Muscle layer of colon (tissue), 2 donors: ENCODE data around the gene ZG16B.
A peak's percentile ranks its signal among the peaks of the same experiment; 100 is the strongest.

Experiments used
- H3K27ac ChIP-seq: one replicate; pipeline ENCODE4 v1.7.0; 2013; ENCODE audit warnings: low read depth, mild to moderate bottlenecking, low read length, moderate library complexity
- H3K27me3 ChIP-seq, 2 donors: one replicate each; pipeline ENCODE4 v1.7.0; 2013; ENCODE audit warnings: low read length in 2 of 2, mild to moderate bottlenecking in 2 of 2; ENCODE audit not compliant: insufficient read depth in 2 of 2, control insufficient read depth in 1 of 2
- H3K36me3 ChIP-seq: one replicate; pipeline ENCODE4 v1.7.0; 2013; ENCODE audit warnings: mild to moderate bottlenecking, low read length; ENCODE audit not compliant: insufficient read depth
- H3K4me1 ChIP-seq: one replicate; pipeline ENCODE4 v1.7.0; 2013; ENCODE audit warnings: mild to moderate bottlenecking, low read length; ENCODE audit not compliant: insufficient read depth
- H3K4me3 ChIP-seq, 2 donors: one replicate each; pipeline ENCODE4 v1.7.0; 2013; ENCODE audit warnings: low read length in 2 of 2, low read depth in 1 of 2, mild to moderate bottlenecking in 1 of 2, moderate library complexity in 1 of 2
- H3K9ac ChIP-seq: one replicate; pipeline ENCODE4 v1.7.0; 2013; ENCODE audit warnings: low read length
- H3K9me3 ChIP-seq: one replicate; pipeline ENCODE4 v1.7.0; 2013; ENCODE audit warnings: mild to moderate bottlenecking, low read length
- donor health status: abdominal sarcoma.
- donor health status: Adenocarcinoma of cecum.

The ZG16B gene

DNA sequence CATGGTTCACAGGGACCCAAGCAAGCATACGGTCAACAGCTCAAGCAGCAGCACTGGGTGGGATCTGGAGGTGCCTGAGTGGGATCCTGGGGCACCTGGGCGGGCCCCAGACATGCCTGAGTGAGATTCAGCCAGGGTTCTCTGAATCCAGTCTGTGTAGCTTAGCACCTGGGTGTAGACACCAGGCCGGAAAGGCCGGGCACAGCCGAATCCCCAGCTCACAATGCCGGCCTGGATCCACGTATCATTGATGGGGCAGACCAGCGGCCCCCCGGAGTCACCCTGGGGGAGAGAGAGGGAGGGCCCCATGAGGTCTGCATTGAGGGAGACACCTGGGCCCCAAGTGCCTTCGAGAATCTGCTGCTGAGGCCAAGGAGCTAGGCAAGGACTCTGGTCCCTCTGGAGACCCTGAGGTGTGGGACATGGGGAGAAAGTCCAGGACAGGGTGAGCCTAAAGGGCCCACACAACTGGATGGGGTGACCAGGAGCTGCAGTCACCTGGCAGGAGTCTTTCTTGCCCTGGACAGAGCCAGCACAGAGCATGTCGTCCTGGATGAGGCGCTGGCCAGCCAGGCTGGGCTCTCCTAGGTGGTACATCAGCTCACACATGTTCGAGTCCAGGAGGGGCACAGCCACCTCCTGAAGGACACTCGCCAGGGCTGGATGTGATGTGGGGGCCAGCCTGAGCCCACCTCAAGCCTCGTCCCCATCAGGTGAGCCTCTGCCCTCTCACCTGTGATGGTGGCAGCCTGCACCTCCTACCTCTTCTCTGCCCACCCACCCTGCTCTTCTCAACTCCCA is 9.7 kb downstream of the ZG16B start:
- Histone ChIP-seq H3K9ac (no peak overlapping the region), H3K4me3 (no peak overlapping the region), H3K27me3 (peaks cover 7 to 31% of the 10 kb centered on the region in 2 donors), H3K9me3 (no peaks in the 10 kb centered on the region), H3K27ac (no peak overlapping the region), H3K36me3 (no peaks in the 10 kb centered on the region), H3K4me1 (no peaks in the 10 kb centered on the region)

GRCh38 chr16:2840914-2841313 is 10.8 kb downstream of the ZG16B start:
- H3K27ac ChIP-seq: no peak overlapping the region
- no peak overlapping the region for H3K4me3 ChIP-seq
- H3K4me1 ChIP-seq: no peaks in the 10 kb centered on the region
- H3K9me3 ChIP-seq: no peaks in the 10 kb centered on the region
- no peaks in the 10 kb centered on the region for H3K36me3 ChIP-seq
- peaks cover 7 to 31% of the 10 kb centered on the region in 2 donors for H3K27me3 ChIP-seq
- no peak overlapping the region for H3K9ac ChIP-seq

DNA sequence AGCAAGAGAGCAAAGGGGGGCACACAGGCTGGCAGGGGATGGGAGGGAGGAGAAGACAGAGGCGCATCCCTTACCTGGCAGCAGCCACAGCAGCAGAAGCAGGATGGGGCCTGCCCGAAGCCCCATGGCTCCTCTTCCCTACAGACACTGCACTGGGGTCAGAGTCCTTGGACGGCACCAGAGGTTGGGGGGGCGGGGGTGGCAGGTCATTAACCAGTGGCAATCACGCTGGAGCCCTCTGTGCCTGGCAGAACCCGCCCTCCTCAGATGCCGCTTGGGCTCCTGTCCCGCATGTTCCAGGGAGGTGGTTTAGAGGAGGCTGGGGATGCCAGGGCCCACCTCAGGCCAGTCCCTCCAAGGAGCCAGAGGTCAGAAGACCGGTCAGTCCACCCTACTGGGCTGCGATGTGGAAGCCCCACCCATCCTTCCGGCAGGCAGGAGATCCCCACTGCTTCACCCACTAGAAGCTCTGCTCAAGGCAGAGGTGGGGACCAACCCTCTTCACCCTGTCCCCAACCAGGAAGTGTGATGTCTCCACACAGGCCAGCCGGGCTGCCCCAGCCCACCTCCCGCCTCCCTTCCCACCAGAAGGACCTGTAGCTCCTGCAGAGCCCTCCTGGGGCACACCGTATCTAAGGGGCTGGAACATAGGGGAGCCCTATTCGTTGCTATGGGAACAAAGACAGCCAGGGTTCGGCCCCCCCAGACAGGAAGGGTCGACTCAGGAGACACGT is 11.7 kb downstream of the ZG16B start:
- Histone ChIP-seq H3K4me3 (peak overlapping the region in 1 of 2 donors; percentile 35), H3K9me3 (no peaks in the 10 kb centered on the region), H3K9ac (no peak overlapping the region), H3K36me3 (no peaks in the 10 kb centered on the region), H3K4me1 (no peaks in the 10 kb centered on the region), H3K27me3 (peaks cover 7 to 23% of the 10 kb centered on the region in 2 donors), H3K27ac (no peak overlapping the region)

DNA sequence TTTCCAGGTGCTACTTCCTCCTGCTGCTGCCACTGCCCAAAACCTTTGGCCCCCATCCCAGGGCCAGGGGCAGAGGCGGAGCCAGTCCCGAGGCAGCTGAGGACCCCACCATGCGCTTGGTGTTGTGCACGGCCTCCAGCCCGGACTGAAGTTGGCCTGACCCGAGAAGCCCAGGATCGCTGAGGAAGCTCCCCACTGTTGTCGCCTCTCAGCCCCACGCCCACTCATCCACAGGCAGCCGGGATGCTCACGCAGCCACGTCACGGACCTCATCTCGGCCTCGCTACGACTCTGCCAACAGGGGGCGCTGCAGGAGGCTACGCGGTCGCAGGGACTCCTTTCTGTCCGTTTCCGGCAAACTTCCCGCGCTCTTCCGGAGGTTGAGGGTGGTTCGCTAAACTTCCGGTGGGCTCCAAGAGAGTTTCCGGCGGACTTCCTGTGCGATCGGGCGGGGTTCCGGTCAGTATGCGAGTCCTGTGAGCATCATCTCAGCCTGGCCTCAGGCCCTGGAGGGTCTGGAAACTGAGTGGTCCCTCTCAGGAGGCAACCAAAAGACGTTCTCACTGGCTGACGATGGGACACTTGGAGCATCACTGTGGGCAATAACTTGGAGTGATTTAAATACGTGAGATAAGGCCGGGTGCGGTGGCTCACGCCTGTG is 12.4 kb downstream of the ZG16B start:
- no peak overlapping the region for H3K9ac ChIP-seq

GRCh38 chr16:2843526-2843925 is 13.4 kb downstream of the ZG16B start:
- H3K9me3 ChIP-seq: no peaks in the 10 kb centered on the region
- peaks cover 0 to 18% of the 10 kb centered on the region in 2 donors for H3K27me3 ChIP-seq
- H3K27ac ChIP-seq: no peak overlapping the region
- no peaks in the 10 kb centered on the region for H3K4me1 ChIP-seq
- no peaks in the 10 kb centered on the region for H3K36me3 ChIP-seq
- no peak overlapping the region for H3K9ac ChIP-seq
- no peak overlapping the region for H3K4me3 ChIP-seq

More for the DNA sequence above, 12.4 kb downstream of the ZG16B start:
- Histone ChIP-seq H3K4me3 (peak overlapping the region; percentile 12 to 35), H3K36me3 (no peaks in the 10 kb centered on the region), H3K27ac (no peak overlapping the region), H3K9me3 (no peaks in the 10 kb centered on the region), H3K27me3 (peaks cover 3 to 22% of the 10 kb centered on the region in 2 donors), H3K4me1 (no peaks in the 10 kb centered on the region)

DNA sequence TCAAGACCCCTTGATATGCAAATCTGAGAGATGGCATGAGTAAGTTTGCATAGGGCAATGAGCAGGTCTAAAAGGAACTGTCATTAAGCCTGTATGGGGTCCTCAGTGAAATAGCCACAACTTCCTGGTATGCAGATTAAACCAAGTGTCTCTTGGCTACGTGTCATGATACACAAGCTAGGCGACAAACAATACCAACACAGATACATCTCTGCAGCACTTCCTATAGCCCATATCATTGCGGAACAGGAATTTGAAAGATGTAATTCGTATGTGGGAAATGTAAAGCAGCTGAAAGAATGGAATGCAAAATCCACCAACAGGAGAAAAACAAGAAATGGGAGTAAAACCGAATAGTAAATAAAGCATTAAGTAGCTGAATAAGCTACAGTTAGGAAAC is 15.0 kb downstream of the ZG16B start:
- no peak overlapping the region for H3K27ac ChIP-seq
- no peak overlapping the region for H3K4me3 ChIP-seq

DNA sequence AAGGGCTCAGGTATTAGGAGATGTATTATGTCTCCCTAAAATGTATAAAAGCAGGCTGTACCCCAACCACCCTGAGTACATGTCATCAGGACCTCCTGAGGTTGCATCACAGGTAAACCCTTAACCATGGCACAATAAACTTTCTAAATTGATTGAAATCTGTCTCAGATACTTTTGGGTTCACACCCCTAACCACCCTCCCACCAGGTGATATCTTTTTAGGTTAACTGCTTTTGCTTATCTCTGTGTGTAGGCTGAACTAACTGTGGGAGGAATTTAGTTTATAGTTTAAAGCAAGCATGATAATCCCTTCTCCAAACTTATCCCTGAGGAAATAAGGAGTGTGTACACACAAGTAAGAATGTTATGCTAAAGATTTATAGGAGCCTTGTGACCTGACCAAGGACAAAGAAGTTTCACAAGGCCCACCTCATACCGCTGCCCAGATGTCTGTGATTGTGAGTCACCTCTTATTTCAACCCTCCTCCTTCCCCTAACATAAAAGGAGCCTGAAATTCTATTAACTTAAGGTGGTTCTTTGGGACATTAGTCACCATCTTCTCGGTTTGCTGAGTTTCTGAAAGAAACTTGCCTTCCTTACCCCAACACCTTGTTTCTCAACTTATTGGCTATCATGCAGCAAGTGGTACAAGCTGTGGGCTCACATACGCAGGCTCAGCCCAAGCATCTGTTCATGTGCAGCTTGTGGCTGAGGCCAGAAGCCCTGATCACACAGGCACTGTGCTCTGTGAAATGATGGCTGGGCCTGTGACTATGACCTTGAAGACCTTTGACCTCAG is 16.6 kb downstream of the ZG16B start:
- Histone ChIP-seq H3K4me3 (no peak overlapping the region), H3K9me3 (no peaks in the 10 kb centered on the region), H3K4me1 (no peaks in the 10 kb centered on the region), H3K36me3 (no peaks in the 10 kb centered on the region), H3K27ac (no peak overlapping the region), H3K27me3 (peaks cover 0 to 15% of the 10 kb centered on the region in 2 donors), H3K9ac (no peak overlapping the region)

More for the DNA sequence above, 15.0 kb downstream of the ZG16B start:
- Histone ChIP-seq H3K9ac (no peak overlapping the region), H3K4me1 (no peaks in the 10 kb centered on the region), H3K9me3 (no peaks in the 10 kb centered on the region), H3K36me3 (no peaks in the 10 kb centered on the region), H3K27me3 (peaks cover 0 to 10% of the 10 kb centered on the region in 2 donors)

- no peak overlapping the region for H3K27ac ChIP-seq
- no peaks in the 10 kb centered on the region for H3K9me3 ChIP-seq
- peaks cover 0 to 34% of the 10 kb centered on the region in 2 donors for H3K27me3 ChIP-seq
- H3K4me3 ChIP-seq: no peak overlapping the region
- H3K36me3 ChIP-seq: no peaks in the 10 kb centered on the region
- H3K4me1 ChIP-seq: no peaks in the 10 kb centered on the region
- no peak overlapping the region for H3K9ac ChIP-seq
Measured at GRCh38 chr16:2848933-2849725, 19.0 kb downstream of the ZG16B start.

DNA sequence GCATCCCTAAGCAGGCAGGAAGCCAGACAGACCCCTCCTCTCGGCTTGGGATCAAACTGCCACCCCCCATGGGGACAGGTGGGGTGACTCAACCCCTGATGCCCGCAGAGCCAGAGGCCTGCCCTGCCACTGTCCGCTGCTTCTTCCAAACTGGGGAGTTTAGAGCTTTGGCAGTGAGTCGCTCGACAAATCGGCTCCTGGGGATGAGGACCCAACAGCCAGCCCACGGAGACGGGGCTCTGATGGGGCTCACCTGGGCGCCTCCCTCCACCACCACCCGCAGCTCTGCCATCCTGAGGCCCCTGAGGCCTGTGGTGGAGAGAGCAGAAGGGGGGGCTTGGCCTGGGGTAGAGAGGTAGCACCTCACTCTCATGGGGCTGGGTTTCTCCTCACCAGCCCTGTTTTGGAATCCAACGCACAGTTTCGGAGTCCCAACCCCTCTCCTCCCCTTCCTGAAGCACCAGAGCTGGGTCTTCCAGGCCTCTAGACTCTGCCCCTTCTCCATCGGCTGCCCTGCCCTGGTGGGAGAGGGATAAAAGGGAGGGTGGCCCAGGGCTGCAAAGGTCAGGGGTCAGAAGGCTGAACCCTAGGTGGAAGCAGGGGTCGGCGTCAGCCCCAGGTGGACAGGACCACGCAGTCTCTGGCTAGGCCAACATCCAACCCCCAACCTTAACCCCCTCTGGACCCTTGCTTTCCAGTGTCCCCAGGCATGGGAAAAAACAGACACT is 22.1 kb downstream of the ZG16B start:
- no peak overlapping the region for H3K4me3 ChIP-seq
- peaks cover 0 to 41% of the 10 kb centered on the region in 2 donors for H3K27me3 ChIP-seq
- no peaks in the 10 kb centered on the region for H3K9me3 ChIP-seq
- no peak overlapping the region for H3K9ac ChIP-seq
- no peaks in the 10 kb centered on the region for H3K36me3 ChIP-seq
- H3K27ac ChIP-seq: no peak overlapping the region
- no peaks in the 10 kb centered on the region for H3K4me1 ChIP-seq
